Subcutaneous abdominal adipose tissue (tissue), 5 donors: Measurements from ENCODE around the gene SEC24C.
"Not testable (repeated sequence)": the region's sequence is repeated elsewhere in the genome, so short reads cannot be mapped to it uniquely, and the experiment has no call there.

Source experiments
- H3K27ac ChIP-seq: one replicate; pipeline ENCODE4 v1.7.0; 2013; ENCODE audit warnings: low read depth, mild to moderate bottlenecking, inconsistent platforms, low read length, moderate library complexity
- H3K27me3 ChIP-seq, 5 donors: one replicate each; pipeline ENCODE4 v1.7.0; 2013; ENCODE audit warnings: low read length in 5 of 5, inconsistent platforms in 1 of 5; ENCODE audit not compliant: control insufficient read depth in 5 of 5, insufficient read depth in 4 of 5
- H3K36me3 ChIP-seq, 5 donors: one replicate each; pipeline ENCODE4 v1.7.0; 2013; ENCODE audit warnings: low read length in 5 of 5; ENCODE audit not compliant: control insufficient read depth in 5 of 5, insufficient read depth in 5 of 5
- H3K4me1 ChIP-seq, 5 donors: one replicate each; pipeline ENCODE4 v1.7.0; 2013; ENCODE audit warnings: low read length in 5 of 5, mild to moderate bottlenecking in 3 of 5, moderate library complexity in 1 of 5; ENCODE audit not compliant: control insufficient read depth in 5 of 5, insufficient read depth in 5 of 5
- H3K4me3 ChIP-seq, 5 donors: one replicate each; pipeline ENCODE4 v1.7.0; 2013; ENCODE audit warnings: low read length in 5 of 5, low read depth in 1 of 5
- H3K9ac ChIP-seq, 5 donors: one replicate each; pipeline ENCODE4 v1.7.0; 2013; ENCODE audit warnings: low read length in 5 of 5, mild to moderate bottlenecking in 4 of 5, moderate library complexity in 3 of 5
- H3K9me3 ChIP-seq, 5 donors: one replicate each; pipeline ENCODE4 v1.7.0; 2013; ENCODE audit warnings: low read length in 5 of 5; ENCODE audit not compliant: control insufficient read depth in 5 of 5
- donor health status: healthy.
- donor health status: healthy.
- donor health status: healthy.
- donor health status: healthy.
- donor health status: healthy.

SEC24C gene

DNA sequence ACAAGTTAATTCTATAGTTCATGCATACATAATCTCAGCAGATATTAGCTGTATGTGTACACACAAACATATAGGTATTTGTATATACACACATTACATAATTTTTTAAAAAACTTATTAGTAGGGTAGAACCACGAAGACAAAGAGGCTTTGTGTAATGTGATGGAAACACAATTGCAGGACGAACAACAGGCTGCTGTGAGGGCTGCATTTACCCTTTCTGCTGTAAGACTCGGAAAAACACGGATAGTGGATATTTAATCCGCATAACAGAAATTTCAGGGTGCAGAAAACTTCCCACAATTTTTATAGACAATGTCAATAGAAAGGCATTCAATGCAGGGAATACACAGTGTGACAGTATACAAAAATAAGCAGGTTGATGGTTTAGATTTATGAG, 32.5 kb upstream of the SEC24C start:
- H3K9ac ChIP-seq, H3K4me3 ChIP-seq, H3K27ac ChIP-seq, H3K4me1 ChIP-seq, H3K9me3 ChIP-seq, H3K27me3 ChIP-seq: not testable (repeated sequence)
- peaks cover 11 to 28% (median 17%) of the 10 kb centered on the region in 5 donors for H3K36me3 ChIP-seq

GRCh38 chr10:73713912-73714311, 30.3 kb upstream of the SEC24C start:
- H3K27me3 ChIP-seq, H3K9me3 ChIP-seq, H3K4me3 ChIP-seq, H3K4me1 ChIP-seq, H3K27ac ChIP-seq, H3K9ac ChIP-seq: not testable (repeated sequence)
- H3K36me3 ChIP-seq = peaks cover 28 to 44% (median 33%) of the 10 kb centered on the region in 5 donors

DNA sequence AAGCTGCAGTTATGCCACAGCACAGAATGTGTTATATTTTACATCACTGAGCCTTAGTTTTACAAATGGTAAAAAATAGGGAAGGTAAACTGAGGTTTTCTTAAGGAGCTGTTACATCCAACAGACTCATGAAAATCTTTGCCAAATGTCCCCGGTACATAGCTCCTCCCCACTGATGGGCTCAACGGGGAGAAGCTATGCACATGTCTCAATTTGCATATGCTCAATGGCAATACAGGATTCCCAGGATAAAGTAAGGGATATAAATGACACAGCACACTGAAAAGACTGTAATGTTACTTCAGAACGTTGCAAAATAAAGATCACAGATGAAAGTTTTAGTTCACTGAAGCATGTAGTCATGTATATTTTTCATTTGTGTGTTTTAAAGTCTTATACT, 29.7 kb upstream of the SEC24C start:
- H3K4me3 ChIP-seq, H3K9me3 ChIP-seq, H3K27me3 ChIP-seq, H3K27ac ChIP-seq, H3K9ac ChIP-seq, H3K4me1 ChIP-seq: not testable (repeated sequence)
- H3K36me3 ChIP-seq = peaks cover 28 to 49% (median 34%) of the 10 kb centered on the region in 5 donors

DNA sequence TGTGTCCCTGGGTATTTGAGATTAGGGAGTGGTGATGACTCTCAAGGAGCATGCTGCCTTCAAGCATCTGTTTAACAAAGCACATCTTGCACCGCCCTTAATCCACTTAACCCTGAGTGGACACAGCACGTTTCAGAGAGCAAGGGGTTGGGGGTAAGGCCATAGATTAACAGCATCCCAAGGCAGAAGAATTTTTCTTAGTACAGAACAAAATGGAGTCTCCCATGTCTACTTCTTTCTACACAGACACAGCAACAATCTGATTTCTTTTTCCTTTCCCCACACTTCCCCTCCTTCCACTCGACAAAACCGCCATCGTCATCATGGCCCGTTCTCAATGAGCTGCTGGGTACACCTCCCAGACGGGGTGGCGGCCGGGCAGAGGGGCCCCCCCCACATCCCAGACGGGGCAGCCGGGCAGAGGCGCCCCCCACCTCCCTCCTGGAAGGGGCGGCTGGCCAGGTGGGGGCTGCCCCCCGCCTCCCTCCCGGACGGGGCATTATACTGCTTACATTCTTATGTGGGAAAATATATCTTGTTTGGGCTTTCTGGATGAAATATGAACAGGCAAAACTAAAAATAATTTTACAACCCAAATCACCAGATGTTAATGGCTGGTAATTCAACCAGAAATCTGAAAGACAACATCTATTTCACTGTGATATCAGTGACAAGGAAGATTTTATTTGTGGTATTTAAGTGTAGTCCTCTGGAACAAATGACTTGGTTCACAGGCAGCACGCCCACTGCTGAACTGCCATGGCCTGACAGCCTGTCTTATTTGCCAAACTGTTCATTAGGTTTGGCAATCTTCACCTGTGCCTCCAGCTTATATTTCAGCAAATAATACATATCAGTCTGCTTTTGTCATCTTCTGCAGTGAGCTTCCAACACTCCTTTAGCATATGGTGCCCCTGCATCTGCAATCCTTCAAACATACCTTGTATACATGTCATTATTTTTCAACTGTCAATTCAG, 28.7 kb upstream of the SEC24C start:
- H3K27me3 ChIP-seq, H3K9me3 ChIP-seq, H3K27ac ChIP-seq, H3K4me3 ChIP-seq, H3K9ac ChIP-seq, H3K4me1 ChIP-seq: not testable (repeated sequence)
- peaks cover 33 to 51% (median 39%) of the 10 kb centered on the region in 5 donors for H3K36me3 ChIP-seq

DNA sequence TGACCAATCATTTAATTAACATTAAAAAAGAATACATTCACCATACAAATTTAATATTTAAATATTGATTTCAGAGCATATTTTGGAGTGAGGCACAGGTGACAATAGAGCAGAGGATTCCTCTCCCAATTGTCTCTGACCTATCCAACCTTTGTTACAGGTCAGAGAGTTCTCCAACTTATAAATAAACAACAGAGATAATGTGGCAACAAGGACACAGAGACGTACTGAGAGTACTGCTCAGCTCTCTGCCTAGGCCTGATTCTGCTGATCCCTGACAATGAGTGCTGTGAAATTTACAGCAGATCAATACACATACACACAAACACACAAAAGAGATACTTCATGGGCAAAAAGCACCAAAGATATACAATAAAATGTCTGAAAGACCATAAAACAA, 27.9 kb upstream of the SEC24C start:
- Histone ChIP-seq H3K27ac (peak overlapping the region; percentile 5), H3K4me1 (peaks cover 0 to 5% (median 0%) of the 10 kb centered on the region in 5 donors), H3K27me3 (no peaks in the 10 kb centered on the region), H3K4me3 (no peak overlapping the region), H3K9ac (no peak overlapping the region), H3K9me3 (no peaks in the 10 kb centered on the region), H3K36me3 (peaks cover 41 to 59% (median 45%) of the 10 kb centered on the region in 5 donors)

DNA sequence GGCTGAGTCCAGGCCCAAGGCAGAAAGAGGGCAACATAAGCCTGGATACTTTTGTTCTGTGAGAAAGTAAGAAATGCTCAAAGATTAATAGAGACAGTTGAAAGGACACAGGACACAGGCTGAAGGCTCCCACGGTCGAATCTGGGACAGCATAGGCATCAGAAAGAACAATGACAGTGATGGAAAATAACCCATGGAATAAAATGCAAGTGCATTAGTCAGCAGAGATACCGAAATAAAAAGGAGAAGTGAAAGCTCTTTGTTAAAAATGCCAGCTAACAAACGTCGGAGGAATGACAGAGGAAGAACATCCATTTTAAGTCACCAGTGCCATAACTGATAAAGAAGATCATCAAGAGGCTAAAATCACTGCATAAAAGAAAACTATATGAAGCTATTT, 26.6 kb upstream of the SEC24C start:
- Histone ChIP-seq H3K36me3 (peaks cover 42 to 68% (median 49%) of the 10 kb centered on the region in 5 donors), H3K27ac (peak overlapping the region; percentile 5), H3K27me3 (no peaks in the 10 kb centered on the region), H3K9ac (no peak overlapping the region), H3K4me1 (peaks cover 0 to 5% (median 0%) of the 10 kb centered on the region in 5 donors), H3K9me3 (no peaks in the 10 kb centered on the region), H3K4me3 (no peak overlapping the region)

- H3K9ac ChIP-seq, H3K4me3 ChIP-seq, H3K9me3 ChIP-seq, H3K27me3 ChIP-seq, H3K4me1 ChIP-seq: not testable (repeated sequence)
- peak overlapping the region; percentile 24 for H3K27ac ChIP-seq
- H3K36me3 ChIP-seq = peaks cover 53 to 84% (median 57%) of the 10 kb centered on the region in 5 donors
These were observed 23.6 kb upstream of the SEC24C start for GRCh38 chr10:73720561-73720960.

GRCh38 chr10:73723516-73723915, 20.7 kb upstream of the SEC24C start:
- H3K36me3 ChIP-seq = peaks cover 34 to 75% (median 48%) of the 10 kb centered on the region in 5 donors
- no peak overlapping the region for H3K9ac ChIP-seq
- no peak overlapping the region for H3K27ac ChIP-seq
- H3K4me3 ChIP-seq = no peak overlapping the region
- no peaks in the 10 kb centered on the region for H3K27me3 ChIP-seq
- H3K4me1 ChIP-seq = no peaks in the 10 kb centered on the region
- no peaks in the 10 kb centered on the region for H3K9me3 ChIP-seq

- H3K4me1 ChIP-seq = peaks cover 0 to 28% (median 22%) of the 10 kb centered on the region in 5 donors
- peaks cover 8 to 50% (median 29%) of the 10 kb centered on the region in 5 donors for H3K36me3 ChIP-seq
These were observed 14.4 kb upstream of the SEC24C start for GRCh38 chr10:73729781-73730152.

DNA sequence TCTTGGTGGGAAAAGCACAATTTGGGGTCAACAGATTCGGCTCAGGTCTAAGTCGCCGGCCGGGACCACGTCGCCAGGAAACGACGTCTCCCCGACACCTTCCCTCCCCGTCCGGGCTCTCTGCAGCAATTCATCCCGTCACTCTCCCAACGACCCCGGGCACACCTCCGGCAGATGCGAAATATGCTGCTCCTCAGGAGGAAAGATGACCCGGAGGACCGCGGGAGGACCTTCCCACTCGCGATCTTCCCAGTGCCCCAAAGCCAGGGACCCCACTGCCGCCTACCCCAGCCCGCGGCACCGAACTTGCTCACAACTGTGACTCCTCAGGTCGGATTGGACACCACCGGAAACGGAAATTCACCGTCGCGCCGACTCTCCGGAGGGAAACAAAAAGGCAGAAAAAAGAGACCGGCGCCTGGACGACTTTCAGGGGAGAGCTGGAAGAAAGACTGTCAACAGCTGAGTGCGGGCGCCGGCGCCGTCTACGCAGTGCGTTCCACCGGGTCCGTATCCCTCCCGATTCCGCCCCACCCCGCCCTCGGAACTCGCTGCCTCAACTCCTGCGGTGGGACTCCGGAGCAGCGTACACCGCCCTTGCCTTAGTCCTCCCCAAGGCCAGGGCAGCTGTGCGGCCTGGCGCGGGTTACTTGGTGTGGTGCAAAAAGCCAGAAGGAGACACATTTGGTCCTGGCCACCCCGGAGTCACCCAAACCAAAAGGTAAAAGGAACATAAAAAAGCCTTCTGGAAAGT, 13.8 kb upstream of the SEC24C start:
- peaks cover 0 to 29% (median 22%) of the 10 kb centered on the region in 5 donors for H3K4me1 ChIP-seq
- H3K27ac ChIP-seq = peak overlapping the region; percentile 94
- peak overlapping the region; percentile 80 to 93 (median 87) for H3K9ac ChIP-seq
- H3K27me3 ChIP-seq = no peaks in the 10 kb centered on the region
- peak overlapping the region; percentile 78 to 99 (median 96) for H3K4me3 ChIP-seq
- no peaks in the 10 kb centered on the region for H3K9me3 ChIP-seq
- peaks cover 6 to 46% (median 28%) of the 10 kb centered on the region in 5 donors for H3K36me3 ChIP-seq

More at GRCh38 chr10:73729781-73730152, 14.4 kb upstream of the SEC24C start:
- H3K9me3 ChIP-seq, H3K27me3 ChIP-seq: not testable (repeated sequence)
- peak overlapping the region; percentile 94 for H3K27ac ChIP-seq
- peak overlapping the region; percentile 80 to 93 (median 87) for H3K9ac ChIP-seq
- peak overlapping the region; percentile 78 to 99 (median 96) for H3K4me3 ChIP-seq
